GF-D8 (cell line): ENCODE results near the gene KLHL11.
A peak's percentile ranks its signal among the peaks of the same experiment; 100 is the strongest.
"Not testable (repeated sequence)": the region's sequence is repeated elsewhere in the genome, so short reads cannot be mapped to it uniquely, and the experiment has no call there.

Source experiments
- DNase-seq: peaks from one replicate; lab custom pipeline; 2025; lab: John Stamatoyannopoulos, UW

KLHL11 gene

GRCh38 chr17:41836550-41837196, 28.6 kb downstream of the KLHL11 start:
- DNase-seq = no peak

- no peak for DNase-seq
These were observed 29.2 kb downstream of the KLHL11 start, which contains the start of gene NT5C3B for GRCh38 chr17:41835800-41836549. Gene NT5C3B (minus strand): TSS chr17:41836232. CDS start chr17:41836193, 39 bp downstream.

GRCh38 chr17:41835214-41835799, 29.9 kb downstream of the KLHL11 start:
- no peak for DNase-seq

GRCh38 chr17:41829961-41830360, 35.3 kb downstream of the KLHL11 start:
- DNase-seq = not testable (repeated sequence)

- DNase-seq = no peak
These were observed 39.9 kb downstream of the KLHL11 start for GRCh38 chr17:41825175-41825845.

GRCh38 chr17:41824086-41824485, 41.1 kb downstream of the KLHL11 start:
- DNase-seq = no peak

GRCh38 chr17:41823580-41823979, 41.6 kb downstream of the KLHL11 start:
- DNase-seq = no peak

- DNase-seq = no peak
These were observed 42.1 kb downstream of the KLHL11 start for GRCh38 chr17:41823141-41823524.

GRCh38 chr17:41822216-41823140, 42.7 kb downstream of the KLHL11 start:
- no peak for DNase-seq

GRCh38 chr17:41821776-41822175, 43.4 kb downstream of the KLHL11 start:
- no peak for DNase-seq

- no peak for DNase-seq
These were observed 47.2 kb downstream of the KLHL11 start for GRCh38 chr17:41818024-41818423.

- DNase-seq = no peak
These were observed 48.4 kb downstream of the KLHL11 start for GRCh38 chr17:41816637-41817320.

GRCh38 chr17:41814195-41814594, 51.0 kb downstream of the KLHL11 start:
- DNase-seq = no peak

GRCh38 chr17:41813699-41814124, 51.5 kb downstream of the KLHL11 start:
- no peak for DNase-seq

GRCh38 chr17:41813152-41813680, 52.0 kb downstream of the KLHL11 start:
- no peak for DNase-seq

GRCh38 chr17:41812381-41813151, 52.7 kb downstream of the KLHL11 start, which contains the start of gene FKBP10:
Gene FKBP10 (plus strand): TSS chr17:41813004. CDS start chr17:41813035, 31 bp downstream.
- no peak for DNase-seq

GRCh38 chr17:41811549-41812380, 53.5 kb downstream of the KLHL11 start, which contains the start of gene P3H4:
Gene P3H4 (minus strand): TSS chr17:41811949. CDS start chr17:41811915, 34 bp downstream.
- peak; percentile 31 for DNase-seq
